ENCODE results near the gene AGBL1.

Gene AGBL1

GRCh38 chr15:86735247-86736040, 655.8 kb downstream of the AGBL1 start:
- TF ChIP-seq CTCF (IDR thresholded peaks at IDR 0.05; ENCODE audit: insufficient read depth, low read depth, low read length, missing control alignments): no peak
- DNase-seq (ENCODE audit: low read depth): no peak
- H3K4me3 ChIP-seq (ENCODE audit: low read depth, low read length): no peak overlapping the region

- no peak overlapping the region for H3K4me3 ChIP-seq (ENCODE audit: low read depth, low read length)
- no peak for TF ChIP-seq CTCF (IDR thresholded peaks at IDR 0.05; ENCODE audit: insufficient read depth, low read depth, low read length, missing control alignments)
- DNase-seq (ENCODE audit: low read depth): no peak
These were observed 662.2 kb downstream of the AGBL1 start for GRCh38 chr15:86741917-86742316.

GRCh38 chr15:86743283-86743903, 663.7 kb downstream of the AGBL1 start:
- no peak overlapping the region for H3K4me3 ChIP-seq (ENCODE audit: low read depth, low read length)
- DNase-seq (ENCODE audit: low read depth): peak; percentile 42
- peak; percentile 61 for TF ChIP-seq CTCF (IDR thresholded peaks at IDR 0.05; ENCODE audit: insufficient read depth, low read depth, low read length, missing control alignments)

GRCh38 chr15:86744198-86744780, 664.6 kb downstream of the AGBL1 start:
- TF ChIP-seq CTCF (IDR thresholded peaks at IDR 0.05; ENCODE audit: insufficient read depth, low read depth, low read length, missing control alignments): no peak
- H3K4me3 ChIP-seq (ENCODE audit: low read depth, low read length): no peak overlapping the region
- DNase-seq (ENCODE audit: low read depth): no peak

GRCh38 chr15:86751116-86751515, 671.4 kb downstream of the AGBL1 start:
- no peak for TF ChIP-seq CTCF (IDR thresholded peaks at IDR 0.05; ENCODE audit: insufficient read depth, low read depth, low read length, missing control alignments)
- no peak for DNase-seq (ENCODE audit: low read depth)
- H3K4me3 ChIP-seq (ENCODE audit: low read depth, low read length): no peak overlapping the region

- H3K4me3 ChIP-seq (ENCODE audit: low read depth, low read length): no peak overlapping the region
- no peak for TF ChIP-seq CTCF (IDR thresholded peaks at IDR 0.05; ENCODE audit: insufficient read depth, low read depth, low read length, missing control alignments)
- DNase-seq (ENCODE audit: low read depth): no peak
These were observed 675.2 kb downstream of the AGBL1 start for GRCh38 chr15:86754846-86755245.
